ENCODE data around the gene MEX3A.
"Not testable (repeated sequence)": the region's sequence is repeated elsewhere in the genome, so short reads cannot be mapped to it uniquely, and the experiment has no call there.

MEX3A gene

DNA sequence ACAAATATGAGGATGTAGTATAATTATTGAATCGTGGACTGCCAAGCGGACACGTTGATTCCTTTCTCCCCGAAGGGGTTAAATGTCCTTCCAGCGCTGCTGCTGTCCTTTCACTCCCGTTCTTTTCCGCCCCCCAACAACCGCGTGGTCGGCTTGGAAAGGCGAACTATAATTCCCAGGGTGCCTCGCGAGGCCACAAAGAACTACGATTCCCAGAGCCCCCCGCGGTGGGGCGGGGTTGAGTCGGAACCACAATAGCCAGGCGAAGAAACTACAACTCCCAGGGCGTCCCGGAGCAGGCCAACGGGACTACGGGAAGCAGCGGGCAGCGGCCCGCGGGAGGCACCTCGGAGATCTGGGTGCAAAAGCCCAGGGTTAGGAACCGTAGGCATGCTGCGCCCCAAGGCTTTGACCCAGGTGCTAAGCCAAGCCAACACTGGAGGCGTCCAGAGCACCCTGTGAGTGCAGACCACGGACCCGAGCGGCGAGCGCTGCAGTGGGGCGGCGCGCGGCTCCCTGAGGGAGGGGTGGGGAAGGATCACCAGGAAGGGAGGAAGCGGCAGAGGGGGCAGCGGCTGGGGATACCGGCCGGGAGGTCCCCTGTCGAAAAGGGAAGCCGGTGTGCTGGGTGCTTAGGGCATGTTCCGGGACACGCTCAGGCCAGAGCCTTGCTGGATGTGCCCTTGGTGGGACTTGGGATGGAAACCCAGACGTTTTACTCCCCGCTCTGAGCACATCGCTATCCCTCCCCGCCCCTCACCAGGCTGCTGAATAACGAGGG, 27.6 kb downstream of the MEX3A start, which contains the start of gene LAMTOR2:
LAMTOR2 (plus strand) TSS at position 283 of the 781 bp plus-strand sequence; CDS start at position 391, 108 bp downstream.
- peak; percentile 92 for DNase-seq (ENCODE audit: low read depth)

DNA sequence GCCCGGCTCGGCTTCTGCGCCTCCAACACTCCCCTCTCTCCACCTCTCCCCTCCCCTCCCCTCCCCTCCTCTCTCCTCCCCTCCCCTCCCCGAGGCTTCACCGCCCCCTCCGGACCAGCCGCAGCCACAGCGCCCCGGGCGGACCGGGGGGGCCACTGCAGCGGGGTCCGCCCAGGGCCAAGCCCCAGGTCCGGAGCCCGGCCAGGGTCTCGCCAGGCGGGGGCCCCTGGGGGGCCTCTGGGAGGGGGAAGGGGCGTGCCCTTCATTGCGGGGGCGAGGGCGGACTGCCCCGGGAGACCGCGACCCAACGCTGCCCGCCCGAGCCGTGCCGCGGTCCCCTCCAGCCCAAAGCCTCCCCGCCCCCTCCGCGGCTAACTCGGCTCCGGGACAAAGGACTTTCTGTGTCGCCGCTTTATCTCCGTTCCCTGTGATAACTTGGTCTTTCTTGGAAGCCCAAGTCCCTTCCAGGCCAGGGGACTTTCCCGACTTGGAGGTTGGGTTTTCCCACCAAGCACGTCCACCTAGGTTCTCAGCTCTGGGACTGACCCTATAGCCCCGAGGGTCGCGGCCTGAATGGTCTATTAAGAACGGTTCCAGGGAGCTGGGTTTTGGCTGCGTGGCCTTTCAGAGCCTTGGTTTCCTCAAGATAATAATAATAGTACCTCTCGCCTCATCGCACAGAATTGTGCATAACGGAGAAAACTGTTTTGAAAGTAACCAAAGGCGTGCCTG, 28.3 kb downstream of the MEX3A start, which contains the start of gene UBQLN4:
UBQLN4 (minus strand) TSS at position 31 of the 732 bp plus-strand sequence. CDS start 97 bp downstream, outside the sequence.
- peak; percentile 80 for DNase-seq (ENCODE audit: low read depth)

DNA sequence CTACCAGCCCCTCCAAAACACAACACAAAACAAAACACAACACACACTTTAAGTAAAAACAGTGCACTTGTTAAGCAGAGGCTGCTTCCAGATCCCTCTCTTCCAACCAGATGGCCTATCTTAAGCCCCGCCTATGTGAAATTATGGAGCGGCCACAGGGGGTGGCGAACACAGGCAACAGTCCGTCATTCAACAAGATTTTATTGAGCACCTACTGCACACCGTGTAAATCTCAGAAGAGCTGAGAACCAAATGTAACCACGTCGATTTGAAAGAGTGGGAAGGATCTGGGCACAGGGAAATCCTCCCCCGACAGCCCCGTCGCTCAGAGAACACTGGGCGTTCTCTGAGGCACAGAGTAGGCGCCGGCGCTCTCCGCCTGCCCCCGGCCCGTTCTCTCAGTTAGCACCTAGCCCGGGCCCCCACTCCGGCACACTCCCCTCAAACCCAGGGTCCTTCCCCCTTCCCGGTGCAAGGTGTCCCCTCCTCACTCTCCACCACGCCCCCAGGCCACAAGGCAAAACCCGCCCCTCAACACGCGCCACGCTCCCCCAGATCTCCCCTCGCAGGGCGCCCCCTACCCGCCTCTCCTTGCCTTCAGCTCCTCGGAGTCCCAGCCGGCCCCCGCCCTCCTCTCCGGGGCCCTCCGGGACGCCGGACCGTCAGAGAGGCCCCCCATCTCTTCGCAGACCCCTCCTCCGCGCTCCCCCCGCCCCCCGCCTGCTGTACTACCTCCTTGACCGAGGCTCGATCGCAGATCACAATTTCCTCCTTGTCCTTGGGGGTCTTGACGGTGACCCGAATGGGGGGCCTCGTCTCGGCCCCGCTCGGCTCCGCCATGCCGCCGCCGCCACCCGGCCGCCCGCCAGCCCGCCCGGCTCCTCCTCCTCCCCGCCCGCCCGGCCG, 29.1 kb downstream of the MEX3A start:
- DNase-seq (ENCODE audit: low read depth) = peak; percentile 66

DNA sequence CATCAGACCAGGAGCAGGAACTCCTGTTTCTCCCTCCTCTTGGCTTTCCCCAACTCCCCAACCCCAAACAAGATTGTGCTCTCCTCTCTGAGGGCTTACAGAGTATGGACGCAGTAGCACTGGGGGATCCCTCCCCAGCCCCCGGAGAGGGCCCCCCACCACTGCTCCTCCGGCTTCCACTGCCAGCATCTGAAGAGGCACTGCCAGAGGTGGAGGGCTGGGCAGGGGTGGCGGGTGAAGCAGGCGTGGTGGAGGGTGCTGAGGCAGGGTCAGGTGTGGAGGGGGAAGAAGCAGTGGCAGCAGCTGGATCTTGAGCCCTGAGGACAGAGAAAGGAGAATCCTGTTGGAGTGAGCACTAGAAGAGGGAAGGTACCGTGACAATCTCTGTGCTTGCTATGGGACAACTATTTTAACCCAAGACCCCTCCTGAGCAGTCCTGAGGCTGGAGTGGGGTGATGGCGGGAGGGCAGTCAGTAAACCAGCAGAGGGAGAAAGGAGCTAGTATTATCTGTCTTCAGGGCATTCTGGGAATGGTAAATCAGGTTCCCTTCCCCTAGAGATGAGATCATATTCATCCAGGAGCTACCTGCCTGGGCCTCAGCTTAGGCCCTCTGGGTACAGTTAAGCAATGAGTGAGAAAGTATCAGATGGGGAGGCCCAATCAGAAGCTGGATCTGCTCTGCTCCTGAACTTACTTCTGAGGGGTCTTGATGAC, 31.1 kb downstream of the MEX3A start:
- DNase-seq (ENCODE audit: low read depth) = no peak

DNA sequence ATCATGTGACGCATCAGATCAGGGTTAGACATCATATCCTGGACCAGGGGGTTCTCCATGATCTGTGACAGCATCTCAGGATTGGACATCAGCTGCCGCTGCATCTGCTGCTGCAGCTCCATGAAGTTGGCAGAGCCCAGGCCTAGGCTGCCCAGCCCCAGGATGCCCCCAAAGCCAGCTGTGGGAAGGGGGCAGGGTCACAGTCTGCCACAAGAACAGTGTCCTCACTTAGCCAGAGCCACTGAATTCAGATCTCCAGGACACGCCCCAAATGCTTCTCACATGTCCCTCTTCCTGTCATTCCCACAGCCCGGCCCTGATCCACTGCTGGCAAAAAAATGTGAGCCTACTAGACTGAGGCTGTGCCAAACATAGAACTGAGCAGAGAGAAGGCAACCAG, 31.9 kb downstream of the MEX3A start:
- no peak for DNase-seq (ENCODE audit: low read depth)

GRCh38 chr1:156048663-156049258, 33.5 kb downstream of the MEX3A start:
- no peak for DNase-seq (ENCODE audit: low read depth)

DNA sequence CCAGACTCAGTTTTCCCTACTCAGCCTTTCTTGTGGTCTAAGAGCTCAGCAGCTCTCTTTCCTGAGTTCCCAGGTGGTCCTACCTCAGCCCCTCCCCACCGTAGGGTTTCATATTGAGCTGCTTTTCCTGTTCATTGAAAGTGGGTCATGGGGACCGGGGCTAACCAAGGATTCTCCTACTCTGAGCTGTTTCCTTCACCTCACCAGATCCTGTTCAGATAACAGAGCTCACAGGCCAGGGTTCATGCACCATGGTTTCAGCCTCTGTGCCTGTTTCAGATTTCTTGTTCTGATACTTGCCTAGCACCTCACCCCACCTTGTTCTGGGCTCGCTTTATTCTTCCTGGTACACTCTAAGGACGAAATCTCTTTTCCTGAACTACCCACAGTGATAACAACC, 37.2 kb downstream of the MEX3A start:
- DNase-seq (ENCODE audit: low read depth) = no peak

GRCh38 chr1:156042828-156043227, 39.4 kb downstream of the MEX3A start:
- no peak for DNase-seq (ENCODE audit: low read depth)

- not testable (repeated sequence) for DNase-seq (ENCODE audit: low read depth)
Observed at GRCh38 chr1:156034991-156035390, 47.3 kb downstream of the MEX3A start.

DNA sequence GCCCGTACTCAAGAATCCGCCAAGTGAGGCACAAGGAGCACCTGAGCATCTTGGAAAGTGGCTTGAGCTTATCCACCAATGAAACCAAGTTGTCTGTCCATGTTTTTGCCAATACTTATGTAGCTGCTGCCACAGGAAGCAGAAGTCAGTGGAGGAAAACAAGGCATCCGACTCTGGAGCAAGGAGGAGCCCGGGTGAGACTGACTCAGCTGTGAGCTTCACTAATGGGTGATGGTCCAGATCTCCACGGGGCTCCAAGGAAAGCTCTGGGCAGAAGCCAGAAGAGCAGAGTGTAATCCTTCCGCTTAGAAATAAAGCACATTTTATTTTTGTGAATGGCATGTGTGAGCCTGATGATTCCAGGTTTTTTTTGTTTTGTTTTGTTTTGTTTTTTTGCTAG, 49.3 kb downstream of the MEX3A start:
- DNase-seq (ENCODE audit: low read depth) = no peak

- DNase-seq (ENCODE audit: low read depth) = no peak
Observed at GRCh38 chr1:156026588-156026987, 55.7 kb downstream of the MEX3A start.

DNA sequence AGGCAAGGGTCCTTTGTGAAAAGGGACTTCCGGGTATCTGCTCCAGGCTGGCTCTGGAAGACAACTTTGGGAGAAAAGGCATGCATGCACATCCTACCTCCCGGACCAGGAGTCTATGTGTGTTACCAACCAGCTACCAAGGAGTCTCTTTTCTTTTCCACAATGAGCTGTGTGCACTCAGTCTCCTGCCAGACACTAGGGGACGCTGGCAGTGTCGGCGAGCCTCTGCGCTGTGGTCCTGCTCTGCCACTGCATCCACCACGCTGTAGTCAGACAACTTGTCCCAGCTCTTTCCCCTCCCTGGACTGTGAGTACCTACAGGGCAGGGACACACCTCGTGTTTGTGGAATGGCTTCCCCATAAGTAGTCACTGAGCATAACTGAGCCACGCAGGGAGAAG, 56.4 kb downstream of the MEX3A start:
- peak; percentile 17 for DNase-seq (ENCODE audit: low read depth)

- DNase-seq (ENCODE audit: low read depth) = no peak
Observed at GRCh38 chr1:156024801-156025200, 57.5 kb downstream of the MEX3A start.
